SH-SY5Y (cell line): ENCODE measurements around the gene ATF6.

Source experiments
- GATA2 ChIP-seq: IDR thresholded peaks from 2 replicates; pipeline ENCODE4 v1.6.1; 2011; ENCODE audit warnings: mild to moderate bottlenecking, low read depth, low read length
- GATA3 ChIP-seq: IDR thresholded peaks from 2 replicates; pipeline ENCODE4 v1.6.1; 2011; ENCODE audit warnings: low read depth, mild to moderate bottlenecking, low read length, moderate library complexity

GRCh38 chr1:161735837-161736236, 30.3 kb upstream of the ATF6 start:
- TF ChIP-seq GATA2 (no peak), GATA3 (no peak)
